SK-N-SH (cell line): ENCODE data around the gene TPPP. TPM values are rescaled to one million over a fixed set of nuclear protein-coding genes. Genes with fewer than 3 reads are reported as not detected.

ENCODE experiments used
- CTCF ChIA-PET: fragments of 300-600, 350-600 bp; formaldehyde crosslinking; extraction: SDS; loops from one replicate; lab custom pipeline; 2021; lab: Yijun Ruan, JAX
- POLR2A ChIA-PET: fragments of 350-600 bp; sonication (Branson Sonifier 250); formaldehyde crosslinking; extraction: SDS; loops from one replicate; lab custom pipeline; 2020; ENCODE audit warnings: antibody characterized with exemption, inconsistent platforms; lab: Yijun Ruan, JAX
- DNase-seq: peaks from one replicate; pipeline ENCODE4 v3.0.0; 2012
- H2AFZ ChIP-seq: fragments of 200-600 bp; sonication (generic); 2 replicates; pipeline ENCODE4 v1.8.1; 2016; ENCODE audit warnings: antibody characterized with exemption, mild to moderate bottlenecking, low read depth
- H3F3A ChIP-seq: fragments of 200-600 bp; sonication (generic); replicated peaks from 2 replicates; pipeline ENCODE3; 2016; ENCODE audit warnings: antibody characterized with exemption, mild to moderate bottlenecking; ENCODE audit not compliant: insufficient read depth
- H3K27ac ChIP-seq, 2 experiments: fragments of 200-500 bp in 1 of 2; fragments of 200-600 bp in 1 of 2; sonication (Bioruptor generic) in 1 of 2; sonication (generic), shearing (Covaris generic) in 1 of 2; 2 replicates each; pipeline versions ENCODE4 v1.5.1 to v1.6.1; 2014 to 2016; ENCODE audit warnings: low read depth in 2 of 2, inconsistent platforms in 1 of 2, low read length in 1 of 2, mild to moderate bottlenecking in 1 of 2, mixed read lengths in 1 of 2
- H3K27me3 ChIP-seq: fragments of 200-600 bp; sonication (generic), shearing (Covaris generic); 2 replicates; pipeline ENCODE4 v1.6.1; 2016; ENCODE audit warnings: mixed run types; ENCODE audit not compliant: insufficient read depth
- H3K36me3 ChIP-seq, 2 experiments: fragments of 200-500 bp in 1 of 2; fragments of 200-600 bp in 1 of 2; sonication (Bioruptor generic) in 1 of 2; sonication (generic) in 1 of 2; replicated peaks in 1 of 2; 2 replicates each; pipeline versions ENCODE3 to v1.5.1; 2014 to 2016; ENCODE audit warnings: low read length in 1 of 2, mild to moderate bottlenecking in 1 of 2; ENCODE audit not compliant: insufficient read depth in 2 of 2, control insufficient read depth in 1 of 2
- H3K4me1 ChIP-seq, 2 experiments: fragments of 200-500 bp in 1 of 2; fragments of 200-600 bp in 1 of 2; sonication (Bioruptor generic) in 1 of 2; sonication (generic), shearing (Covaris generic) in 1 of 2; 2 replicates each; pipeline versions ENCODE4 v1.5.1 to v1.6.1; 2014 to 2016; ENCODE audit warnings: low read depth in 1 of 2, low read length in 1 of 2, mixed run types in 1 of 2; ENCODE audit not compliant: insufficient read depth in 2 of 2, control insufficient read depth in 1 of 2
- H3K4me2 ChIP-seq: fragments of 200-600 bp; sonication (generic), shearing (Covaris generic); 2 replicates; pipeline ENCODE4 v1.6.1; 2017; ENCODE audit warnings: mixed run types
- H3K4me3 ChIP-seq, 2 experiments: fragments of 200-500 bp in 1 of 2; fragments of 200-600 bp in 1 of 2; sonication (Bioruptor generic) in 1 of 2; sonication (generic), shearing (Covaris generic) in 1 of 2; 2 replicates each; pipeline versions ENCODE4 v1.5.1 to v1.8.1; 2014 to 2016; ENCODE audit warnings: low read depth in 2 of 2, inconsistent platforms in 1 of 2, low read length in 1 of 2, mild to moderate bottlenecking in 1 of 2, mixed read lengths in 1 of 2, moderate library complexity in 1 of 2
- H3K79me2 ChIP-seq: fragments of 200-600 bp; sonication (generic); 2 replicates; pipeline ENCODE4 v1.8.1; 2017; ENCODE audit warnings: mild to moderate bottlenecking; ENCODE audit not compliant: insufficient read depth
- H3K9ac ChIP-seq: fragments of 200-600 bp; sonication (generic); 2 replicates; pipeline ENCODE4 v1.6.1; 2017; ENCODE audit warnings: mixed run types
- H3K9me2 ChIP-seq: fragments of 200-600 bp; sonication (generic); 2 replicates; pipeline ENCODE4 v1.6.1; 2017; ENCODE audit warnings: mixed run types
- H3K9me3 ChIP-seq: fragments of 200-600 bp; sonication (generic); 2 replicates; pipeline ENCODE4 v1.6.1; 2017; ENCODE audit warnings: mixed run types, mild to moderate bottlenecking, moderate library complexity
- H4K20me1 ChIP-seq: fragments of 200-600 bp; sonication (generic); 2 replicates; pipeline ENCODE4 v1.6.1; 2017; ENCODE audit warnings: mild to moderate bottlenecking, mixed run types; ENCODE audit not compliant: insufficient read depth
- CHD2 ChIP-seq: fragments of 150-350 bp; IDR thresholded peaks from 2 replicates; pipeline ENCODE4 v1.6.1; 2018; ENCODE audit warnings: low read length; ENCODE audit not compliant: partially characterized antibody
- ELF1 ChIP-seq: IDR thresholded peaks from 2 replicates; pipeline ENCODE4 v1.4.0; 2012
- FOSL2 ChIP-seq: IDR thresholded peaks from 2 replicates; pipeline ENCODE4 v1.4.0; 2012; ENCODE audit warnings: low read depth, mild to moderate bottlenecking, moderate library complexity, borderline replicate concordance
- FOXM1 ChIP-seq: IDR thresholded peaks from 2 replicates; pipeline ENCODE4 v1.4.0; 2012; ENCODE audit warnings: low read depth, mild to moderate bottlenecking
- MXI1 ChIP-seq: IDR thresholded peaks from 2 replicates; pipeline ENCODE4 v1.6.1; 2012; ENCODE audit warnings: mild to moderate bottlenecking, low read depth, low read length, improper control_type of control experiment
- NRF1 ChIP-seq: IDR thresholded peaks from 2 replicates; pipeline ENCODE4 v1.6.1; 2012; ENCODE audit warnings: low read depth, mild to moderate bottlenecking, low read length
- RAD21 ChIP-seq: IDR thresholded peaks from 2 replicates; pipeline ENCODE4 v1.6.1; 2012; ENCODE audit warnings: mild to moderate bottlenecking, low read length
- RCOR1 ChIP-seq: fragments of 150-350 bp; IDR thresholded peaks from 2 replicates; pipeline ENCODE4 v1.6.1; 2017; ENCODE audit warnings: antibody characterized with exemption, low read length
- SIN3A ChIP-seq: IDR thresholded peaks from 2 replicates; pipeline ENCODE4 v1.6.1; 2012; ENCODE audit warnings: low read depth, mild to moderate bottlenecking, low read length, moderate library complexity, borderline replicate concordance
- YY1 ChIP-seq: IDR thresholded peaks from 2 replicates; pipeline ENCODE4 v1.4.0; 2012; ENCODE audit warnings: low read depth, mild to moderate bottlenecking
- WGBS: methylation state at CpG from one replicate; pipeline ENCODE4 v1.1.6; 2017; ENCODE audit warnings: low lambda C conversion rate; 5-methylcytosine and 5-hydroxymethylcytosine counted together
- polyA plus RNA-seq, 3 experiments: library from polyadenylated mRNA; depleted of rRNA; stranded (reverse); fragments of >200 nt; gene quantifications; 2 replicates each; pipeline ENCODE4 v1.2.3, GENCODE V29; 2012
- TF ChIP-seq, protein P1 (sequence below): IDR thresholded peaks from 2 replicates; pipeline ENCODE4 v1.6.1; 2012; ENCODE audit warnings: mild to moderate bottlenecking, low read depth, low read length, moderate library complexity
- TF ChIP-seq, protein P2 (sequence below): IDR thresholded peaks from 2 replicates; pipeline ENCODE4 v1.4.0; 2012; ENCODE audit warnings: low read depth, borderline replicate concordance
- TF ChIP-seq, protein P3 (sequence below): fragments of 150-350 bp; IDR thresholded peaks from 2 replicates; pipeline ENCODE4 v1.6.1; 2016; ENCODE audit warnings: mild to moderate bottlenecking, low read depth, low read length
- TF ChIP-seq, protein P4 (sequence below): fragments of 200-600 bp; sonication (generic); IDR thresholded peaks from 2 replicates; pipeline ENCODE4 v1.6.1; 2017; ENCODE audit warnings: antibody characterized with exemption, mild to moderate bottlenecking, moderate library complexity
- TF ChIP-seq, protein P5 (sequence below): fragments of 150-350 bp; IDR thresholded peaks from 2 replicates; pipeline ENCODE4 v1.6.1; 2017; ENCODE audit warnings: antibody characterized with exemption, low read length, low read depth, borderline replicate concordance
- TF ChIP-seq, protein P6 (sequence below): IDR thresholded peaks from 2 replicates; pipeline ENCODE4 v1.4.0; 2012; ENCODE audit warnings: low read depth, borderline replicate concordance

TPPP gene
- polyA plus RNA-seq, 1 of the 3 experiments (the other 2 are of a cell fraction), result 0.05 TPM

DNA sequence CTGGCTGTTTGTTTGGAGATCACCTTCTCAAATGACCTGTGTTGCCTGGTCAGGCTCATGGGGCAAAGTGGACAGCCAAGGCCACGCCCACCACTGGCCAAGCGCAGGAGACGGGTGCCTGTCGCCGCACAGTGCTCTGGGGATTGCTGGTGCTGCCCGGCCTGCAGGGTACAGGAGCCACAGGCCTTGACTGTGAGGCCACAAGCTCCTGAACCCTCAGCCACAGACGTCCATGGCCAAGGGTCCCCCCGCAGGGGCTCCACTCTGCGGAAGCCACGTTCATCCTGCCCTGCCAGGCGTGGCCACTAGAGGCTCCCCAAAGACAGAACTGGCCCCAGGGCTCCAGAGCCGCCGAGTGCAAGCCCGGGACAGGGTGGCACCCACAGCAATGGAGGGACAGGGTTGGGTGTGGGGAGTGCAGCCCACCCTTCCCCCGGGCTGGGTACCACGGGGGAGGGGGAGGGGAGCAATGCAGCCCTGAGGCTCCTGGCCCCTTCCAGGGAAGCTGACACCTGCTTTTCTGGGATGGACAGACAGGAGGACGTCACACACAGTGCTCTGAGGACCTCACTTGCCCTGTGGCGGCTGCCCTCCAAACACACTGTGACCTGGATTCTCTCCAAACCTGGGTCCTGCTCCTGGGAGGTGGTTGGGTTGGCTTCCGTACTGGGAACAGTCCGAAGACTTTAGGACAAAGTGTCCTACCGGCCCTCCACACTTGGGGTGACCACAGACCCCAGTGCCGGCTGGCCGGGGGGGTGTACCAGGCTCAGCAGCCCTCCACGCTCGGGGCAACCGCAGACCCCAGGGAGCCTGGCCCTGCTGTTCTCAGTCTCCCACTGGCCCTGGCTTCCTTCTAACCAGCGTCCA lies 21.5 kb downstream of the TPPP start (continued):
- TF ChIP-seq, protein P1, sequence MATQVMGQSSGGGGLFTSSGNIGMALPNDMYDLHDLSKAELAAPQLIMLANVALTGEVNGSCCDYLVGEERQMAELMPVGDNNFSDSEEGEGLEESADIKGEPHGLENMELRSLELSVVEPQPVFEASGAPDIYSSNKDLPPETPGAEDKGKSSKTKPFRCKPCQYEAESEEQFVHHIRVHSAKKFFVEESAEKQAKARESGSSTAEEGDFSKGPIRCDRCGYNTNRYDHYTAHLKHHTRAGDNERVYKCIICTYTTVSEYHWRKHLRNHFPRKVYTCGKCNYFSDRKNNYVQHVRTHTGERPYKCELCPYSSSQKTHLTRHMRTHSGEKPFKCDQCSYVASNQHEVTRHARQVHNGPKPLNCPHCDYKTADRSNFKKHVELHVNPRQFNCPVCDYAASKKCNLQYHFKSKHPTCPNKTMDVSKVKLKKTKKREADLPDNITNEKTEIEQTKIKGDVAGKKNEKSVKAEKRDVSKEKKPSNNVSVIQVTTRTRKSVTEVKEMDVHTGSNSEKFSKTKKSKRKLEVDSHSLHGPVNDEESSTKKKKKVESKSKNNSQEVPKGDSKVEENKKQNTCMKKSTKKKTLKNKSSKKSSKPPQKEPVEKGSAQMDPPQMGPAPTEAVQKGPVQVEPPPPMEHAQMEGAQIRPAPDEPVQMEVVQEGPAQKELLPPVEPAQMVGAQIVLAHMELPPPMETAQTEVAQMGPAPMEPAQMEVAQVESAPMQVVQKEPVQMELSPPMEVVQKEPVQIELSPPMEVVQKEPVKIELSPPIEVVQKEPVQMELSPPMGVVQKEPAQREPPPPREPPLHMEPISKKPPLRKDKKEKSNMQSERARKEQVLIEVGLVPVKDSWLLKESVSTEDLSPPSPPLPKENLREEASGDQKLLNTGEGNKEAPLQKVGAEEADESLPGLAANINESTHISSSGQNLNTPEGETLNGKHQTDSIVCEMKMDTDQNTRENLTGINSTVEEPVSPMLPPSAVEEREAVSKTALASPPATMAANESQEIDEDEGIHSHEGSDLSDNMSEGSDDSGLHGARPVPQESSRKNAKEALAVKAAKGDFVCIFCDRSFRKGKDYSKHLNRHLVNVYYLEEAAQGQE, result no peak
- TF ChIP-seq MXI1 (0 out of 2 replicates have a peak, but pooled peaks have one; percentile 41), YY1 (no peak)

DNA sequence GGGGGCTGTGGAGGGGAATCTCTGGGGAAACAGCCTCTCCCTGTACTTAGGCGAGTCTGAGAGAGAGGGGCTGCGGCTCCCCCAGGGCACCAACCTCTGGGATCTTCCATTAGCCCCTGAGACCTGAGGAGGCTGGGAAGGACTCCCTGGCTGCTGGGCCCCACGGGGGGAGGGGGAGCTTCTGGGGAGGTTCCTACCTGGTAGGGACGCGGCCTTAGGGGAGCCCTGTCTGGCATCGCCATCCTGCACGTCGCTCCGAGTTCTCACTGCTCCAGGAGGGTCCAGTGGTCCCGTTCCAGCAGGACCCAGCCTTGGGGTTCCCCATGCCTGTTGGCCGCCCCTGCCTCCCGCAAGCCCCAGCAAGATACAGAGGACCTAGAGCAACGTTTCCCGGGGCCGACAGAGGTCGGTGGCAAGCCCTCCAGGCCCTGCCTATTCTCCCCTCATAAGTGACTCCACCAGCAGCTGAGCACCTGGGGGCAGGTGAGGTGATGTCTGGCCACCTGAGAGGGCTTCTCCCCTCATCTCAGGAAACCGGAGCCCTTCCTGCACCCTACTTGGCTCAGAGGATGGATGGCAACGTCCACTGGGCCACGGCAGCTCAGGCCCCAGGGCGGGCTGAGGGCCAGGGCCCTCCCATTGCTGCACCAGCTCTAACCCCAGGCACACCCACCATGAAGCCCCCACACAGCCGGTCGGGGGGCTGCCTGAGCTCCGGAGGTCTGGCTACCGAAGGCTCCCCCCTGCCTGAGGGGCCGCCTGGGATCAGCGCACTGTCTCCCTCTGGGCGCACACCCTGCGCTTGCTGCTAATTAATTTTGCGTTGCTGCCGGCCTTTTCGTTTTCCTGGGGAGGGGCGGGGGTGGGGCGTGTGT lies 22.5 kb downstream of the TPPP start:
- peak; percentile 7 for DNase-seq
- H3K79me2 ChIP-seq, result no peaks in the 10 kb centered on the region
- peaks cover 0 to 2% of the 10 kb centered on the region in 2 experiments for H3K36me3 ChIP-seq
- H3K27ac ChIP-seq, result no peak overlapping the region
- 63% methylated on average over 17 of the region's 33 CpGs for WGBS
- no peak overlapping the region for H2AFZ ChIP-seq
- no peaks in the 10 kb centered on the region for H3K9me2 ChIP-seq
- ChIA-PET POLR2A (no interaction called here), CTCF (interaction anchor here (0.6 to 7.2 kb wide), 21 partner anchors 9 to 389 kb away, joined by 3 to 88 read pairs (median 4); partner anchors contain the start of genes BRD9, NKD2 and TRIP13)
- H4K20me1 ChIP-seq, result 0 out of 2 replicates have a peak, but pooled peaks cover 3% of the 10 kb centered on the region
- H3K4me2 ChIP-seq, result no peak overlapping the region
- no peak overlapping the region for H3K9ac ChIP-seq
- peaks cover 12 to 23% of the 10 kb centered on the region in 2 experiments; a peak in 2 of 4 replicates for H3K4me1 ChIP-seq
- no peaks in the 10 kb centered on the region for H3K27me3 ChIP-seq
- no peak overlapping the region for H3K4me3 ChIP-seq
- H3K9me3 ChIP-seq, result no peaks in the 10 kb centered on the region
- no peaks in the 10 kb centered on the region for H3F3A ChIP-seq
- no peak for TF ChIP-seq MXI1
- no peak for TF ChIP-seq RAD21
- no peak for TF ChIP-seq FOSL2
- no peak for TF ChIP-seq NRF1
- TF ChIP-seq, protein P2, sequence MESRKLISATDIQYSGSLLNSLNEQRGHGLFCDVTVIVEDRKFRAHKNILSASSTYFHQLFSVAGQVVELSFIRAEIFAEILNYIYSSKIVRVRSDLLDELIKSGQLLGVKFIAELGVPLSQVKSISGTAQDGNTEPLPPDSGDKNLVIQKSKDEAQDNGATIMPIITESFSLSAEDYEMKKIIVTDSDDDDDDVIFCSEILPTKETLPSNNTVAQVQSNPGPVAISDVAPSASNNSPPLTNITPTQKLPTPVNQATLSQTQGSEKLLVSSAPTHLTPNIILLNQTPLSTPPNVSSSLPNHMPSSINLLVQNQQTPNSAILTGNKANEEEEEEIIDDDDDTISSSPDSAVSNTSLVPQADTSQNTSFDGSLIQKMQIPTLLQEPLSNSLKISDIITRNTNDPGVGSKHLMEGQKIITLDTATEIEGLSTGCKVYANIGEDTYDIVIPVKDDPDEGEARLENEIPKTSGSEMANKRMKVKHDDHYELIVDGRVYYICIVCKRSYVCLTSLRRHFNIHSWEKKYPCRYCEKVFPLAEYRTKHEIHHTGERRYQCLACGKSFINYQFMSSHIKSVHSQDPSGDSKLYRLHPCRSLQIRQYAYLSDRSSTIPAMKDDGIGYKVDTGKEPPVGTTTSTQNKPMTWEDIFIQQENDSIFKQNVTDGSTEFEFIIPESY, result no peak
- TF ChIP-seq, protein P3, sequence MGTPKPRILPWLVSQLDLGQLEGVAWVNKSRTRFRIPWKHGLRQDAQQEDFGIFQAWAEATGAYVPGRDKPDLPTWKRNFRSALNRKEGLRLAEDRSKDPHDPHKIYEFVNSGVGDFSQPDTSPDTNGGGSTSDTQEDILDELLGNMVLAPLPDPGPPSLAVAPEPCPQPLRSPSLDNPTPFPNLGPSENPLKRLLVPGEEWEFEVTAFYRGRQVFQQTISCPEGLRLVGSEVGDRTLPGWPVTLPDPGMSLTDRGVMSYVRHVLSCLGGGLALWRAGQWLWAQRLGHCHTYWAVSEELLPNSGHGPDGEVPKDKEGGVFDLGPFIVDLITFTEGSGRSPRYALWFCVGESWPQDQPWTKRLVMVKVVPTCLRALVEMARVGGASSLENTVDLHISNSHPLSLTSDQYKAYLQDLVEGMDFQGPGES, result no peak
- no peak for TF ChIP-seq SIN3A
- no peak for TF ChIP-seq FOXM1
- TF ChIP-seq ELF1, result no peak
- TF ChIP-seq, protein P4, sequence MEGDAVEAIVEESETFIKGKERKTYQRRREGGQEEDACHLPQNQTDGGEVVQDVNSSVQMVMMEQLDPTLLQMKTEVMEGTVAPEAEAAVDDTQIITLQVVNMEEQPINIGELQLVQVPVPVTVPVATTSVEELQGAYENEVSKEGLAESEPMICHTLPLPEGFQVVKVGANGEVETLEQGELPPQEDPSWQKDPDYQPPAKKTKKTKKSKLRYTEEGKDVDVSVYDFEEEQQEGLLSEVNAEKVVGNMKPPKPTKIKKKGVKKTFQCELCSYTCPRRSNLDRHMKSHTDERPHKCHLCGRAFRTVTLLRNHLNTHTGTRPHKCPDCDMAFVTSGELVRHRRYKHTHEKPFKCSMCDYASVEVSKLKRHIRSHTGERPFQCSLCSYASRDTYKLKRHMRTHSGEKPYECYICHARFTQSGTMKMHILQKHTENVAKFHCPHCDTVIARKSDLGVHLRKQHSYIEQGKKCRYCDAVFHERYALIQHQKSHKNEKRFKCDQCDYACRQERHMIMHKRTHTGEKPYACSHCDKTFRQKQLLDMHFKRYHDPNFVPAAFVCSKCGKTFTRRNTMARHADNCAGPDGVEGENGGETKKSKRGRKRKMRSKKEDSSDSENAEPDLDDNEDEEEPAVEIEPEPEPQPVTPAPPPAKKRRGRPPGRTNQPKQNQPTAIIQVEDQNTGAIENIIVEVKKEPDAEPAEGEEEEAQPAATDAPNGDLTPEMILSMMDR, result no peak
- TF ChIP-seq, protein P5, sequence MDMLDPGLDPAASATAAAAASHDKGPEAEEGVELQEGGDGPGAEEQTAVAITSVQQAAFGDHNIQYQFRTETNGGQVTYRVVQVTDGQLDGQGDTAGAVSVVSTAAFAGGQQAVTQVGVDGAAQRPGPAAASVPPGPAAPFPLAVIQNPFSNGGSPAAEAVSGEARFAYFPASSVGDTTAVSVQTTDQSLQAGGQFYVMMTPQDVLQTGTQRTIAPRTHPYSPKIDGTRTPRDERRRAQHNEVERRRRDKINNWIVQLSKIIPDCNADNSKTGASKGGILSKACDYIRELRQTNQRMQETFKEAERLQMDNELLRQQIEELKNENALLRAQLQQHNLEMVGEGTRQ, result no peak
- TF ChIP-seq, protein P6, sequence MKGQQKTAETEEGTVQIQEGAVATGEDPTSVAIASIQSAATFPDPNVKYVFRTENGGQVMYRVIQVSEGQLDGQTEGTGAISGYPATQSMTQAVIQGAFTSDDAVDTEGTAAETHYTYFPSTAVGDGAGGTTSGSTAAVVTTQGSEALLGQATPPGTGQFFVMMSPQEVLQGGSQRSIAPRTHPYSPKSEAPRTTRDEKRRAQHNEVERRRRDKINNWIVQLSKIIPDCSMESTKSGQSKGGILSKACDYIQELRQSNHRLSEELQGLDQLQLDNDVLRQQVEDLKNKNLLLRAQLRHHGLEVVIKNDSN, result no peak
- TF ChIP-seq RCOR1, result no peak
- TF ChIP-seq CHD2, result no peak
